ENCODE data around the gene SYT12. TPM values are rescaled to one million over a fixed set of nuclear protein-coding genes. Genes with fewer than 3 reads are reported as not detected.

The SYT12 gene
- total and polyA plus RNA-seq, 2 of the 13 experiments (the other 11 are each of a cell fraction or from before 2014, with no cell fraction given): 0.01 to 0.02 TPM

GRCh38 chr11:67054836-67055523 lies 32.0 kb downstream of the SYT12 start (continued):
- no peak for TF ChIP-seq E2F1 (CRISPR knock-in tag; IDR thresholded peaks at IDR 0.05)
- TF ChIP-seq GATA4 (IDR thresholded peaks at IDR 0.05; ENCODE audit: borderline replicate concordance, low read depth): peak; percentile 82
- no peak for TF ChIP-seq ZNF501 (CRISPR knock-in tag; IDR thresholded peaks at IDR 0.05)
- TF ChIP-seq ZBTB2 (CRISPR knock-in tag; IDR thresholded peaks at IDR 0.05; ENCODE audit: low read depth): no peak
- 0 out of 2 replicates have a peak, but pooled peaks have one; percentile 59 for TF ChIP-seq ZNF317 (CRISPR knock-in tag; IDR thresholded peaks at IDR 0.05)
- no peak for TF ChIP-seq ZNF432 (CRISPR knock-in tag; IDR thresholded peaks at IDR 0.05; ENCODE audit: borderline replicate concordance)
- peak; percentile 52 for TF ChIP-seq SALL1 (CRISPR knock-in tag; IDR thresholded peaks at IDR 0.05)
- TF ChIP-seq HOXA3 (CRISPR knock-in tag; IDR thresholded peaks at IDR 0.05): no peak
- TF ChIP-seq BORCS8-MEF2B (CRISPR knock-in tag; IDR thresholded peaks at IDR 0.05): no peak
- no peak for TF ChIP-seq NONO (IDR thresholded peaks at IDR 0.05)
- TF ChIP-seq NONO (CRISPR knock-in tag; conservative IDR thresholded peaks at IDR 0.05): 0 out of 2 replicates have a peak, but pooled peaks have one; percentile 17
- TF ChIP-seq RXRA (CRISPR knock-in tag; IDR thresholded peaks at IDR 0.05): no peak; the same call in 1 of the 2 replicates
- no peak; the same call in 1 of the 2 replicates for TF ChIP-seq MEIS2 (CRISPR knock-in tag; IDR thresholded peaks at IDR 0.05)
- TF ChIP-seq ZNF468 (CRISPR knock-in tag; IDR thresholded peaks at IDR 0.05): no peak
- no peak for TF ChIP-seq AFF4 (CRISPR knock-in tag; IDR thresholded peaks at IDR 0.05)
- TF ChIP-seq HNRNPLL (IDR thresholded peaks at IDR 0.05; ENCODE audit: low read depth, low read length, poor library complexity, severe bottlenecking): no peak
- TF ChIP-seq FOXO1 (CRISPR knock-in tag; IDR thresholded peaks at IDR 0.05): no peak
- no peak for TF ChIP-seq HIVEP1 (CRISPR knock-in tag; IDR thresholded peaks at IDR 0.05)
- TF ChIP-seq ZNF670 (CRISPR knock-in tag; IDR thresholded peaks at IDR 0.05; ENCODE audit: borderline replicate concordance): no peak
- no peak for TF ChIP-seq ZNF234 (CRISPR knock-in tag; conservative IDR thresholded peaks at IDR 0.05)
- peak; percentile 55; the same call in 1 of the 2 replicates for TF ChIP-seq USF2 (IDR thresholded peaks at IDR 0.05; ENCODE audit: low read depth, low read length)
- peak; percentile 24; the same call in 1 of the 2 replicates for TF ChIP-seq USF2 (CRISPR knock-in tag; IDR thresholded peaks at IDR 0.05; ENCODE audit: borderline replicate concordance)
- 0 out of 2 replicates have a peak, but pooled peaks have one; percentile 42 for TF ChIP-seq ZNF644 (CRISPR knock-in tag; IDR thresholded peaks at IDR 0.05; ENCODE audit: low read depth)

All from HepG2 (cell line).